Thyroid gland (tissue), 4 donors: ENCODE measurements around the gene MRPL50. TPM values are rescaled to one million over a fixed set of nuclear protein-coding genes. Genes with fewer than 3 reads are reported as not detected.
A peak's percentile ranks its signal among the peaks of the same experiment; 100 is the strongest.
"Not testable (repeated sequence)": the region's sequence is repeated elsewhere in the genome, so short reads cannot be mapped to it uniquely, and the experiment has no call there.

Experiments
- DNase-seq, 2 donors: peaks; one replicate each; pipeline ENCODE4 v3.0.0-alpha.2; 2019
- H3K27ac ChIP-seq, 3 donors: fragments of 200-600 bp; sonication (generic); 1 replicate in 2 of 3; 2 replicates in 1 of 3; pipeline ENCODE4 v1.5.1; 2016 to 2019; ENCODE audit warnings: mild to moderate bottlenecking in 1 of 3, moderate library complexity in 1 of 3
- H3K27me3 ChIP-seq: fragments of 200-600 bp; sonication (generic); one replicate; pipeline ENCODE4 v1.5.1; 2019
- H3K36me3 ChIP-seq, 2 donors: fragments of 200-600 bp; sonication (generic); one replicate each; pipeline ENCODE4 v1.5.1; 2016 to 2019
- H3K4me1 ChIP-seq, 2 donors: fragments of 200-600 bp; sonication (generic); one replicate each; pipeline ENCODE4 v1.5.1; 2017 to 2019
- H3K4me3 ChIP-seq, 3 donors: fragments of 200-600 bp; sonication (generic); replicated peaks in 1 of 3; 1 replicate in 2 of 3; 2 replicates in 1 of 3; pipeline ENCODE4 v1.5.1; 2016; ENCODE audit warnings: mild to moderate bottlenecking in 1 of 3
- H3K9me3 ChIP-seq: fragments of 200-600 bp; sonication (generic); one replicate; pipeline ENCODE4 v1.5.1; 2017
- POLR2A ChIP-seq, 2 donors: fragments of 450-650 bp; IDR thresholded peaks; one replicate each; pipeline ENCODE4 v1.6.1; 2017; ENCODE audit warnings: antibody characterized with exemption in 2 of 2, mild to moderate bottlenecking in 2 of 2, moderate library complexity in 1 of 2
- WGBS, 2 donors: methylation state at CpG; one replicate each; pipeline ENCODE4 v1.1.5; 2017; 5-methylcytosine and 5-hydroxymethylcytosine counted together
- intact Hi-C: fragments of 100-400 bp; cut with DNase I; formaldehyde crosslinking; loops from one replicate; pipeline ENCODE4 v1.15.1; 2023
- total RNA-seq, 4 donors: library from RNA; depleted of rRNA; stranded (reverse); fragments of >200 nt; gene quantifications; one replicate each; pipeline ENCODE4 v1.2.3, GENCODE V29; 2016
- TF ChIP-seq, protein P1 (sequence below), 6 experiments: fragments of 200-600 bp in 3 of 6; fragments of 450-650 bp in 3 of 6; sonication (generic) in 3 of 6; IDR thresholded peaks; one replicate each; pipeline ENCODE4 v1.5.1; 2016 to 2019; ENCODE audit warnings: antibody characterized with exemption in 6 of 6, mild to moderate bottlenecking in 2 of 6, inconsistent platforms in 1 of 6, moderate library complexity in 1 of 6

Gene MRPL50
- total RNA-seq, 4 donors from 2014 or later, result 12.5 to 17.4 (median 13.7) TPM

DNA sequence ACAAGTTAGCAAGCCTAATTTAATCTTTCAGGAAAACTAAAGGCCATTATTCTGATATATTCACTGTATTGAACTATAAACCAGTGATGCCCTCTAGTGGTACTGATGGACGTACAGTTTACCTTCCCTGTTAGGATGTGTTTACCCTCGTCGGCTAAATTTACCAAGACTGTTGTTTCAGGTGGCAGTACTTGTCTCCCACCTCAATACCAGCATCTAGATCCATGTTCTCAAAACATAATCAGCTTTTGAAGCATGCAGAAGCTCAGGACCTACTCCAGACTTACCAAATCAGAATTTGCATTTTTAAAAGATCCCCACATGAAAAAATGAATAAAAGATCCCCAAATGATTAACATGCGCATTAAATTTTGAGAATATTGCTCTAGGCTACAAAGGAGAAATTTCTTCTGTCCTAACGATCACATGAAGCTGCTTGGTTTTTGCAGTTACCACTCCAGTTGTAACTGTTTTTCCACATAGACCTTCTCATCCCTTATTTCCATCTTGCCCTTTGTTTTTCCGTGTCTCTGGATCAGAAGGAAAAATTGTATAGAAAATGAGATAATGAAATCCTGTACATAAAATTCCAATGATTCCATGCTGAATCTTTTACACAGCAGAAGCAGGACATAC lies 10.4 kb downstream of the MRPL50 start:
- 57 to 58% methylated on average over 6 of the region's 6 CpGs for WGBS, 2 donors
- H3K4me3 ChIP-seq, result no peak overlapping the region

DNA sequence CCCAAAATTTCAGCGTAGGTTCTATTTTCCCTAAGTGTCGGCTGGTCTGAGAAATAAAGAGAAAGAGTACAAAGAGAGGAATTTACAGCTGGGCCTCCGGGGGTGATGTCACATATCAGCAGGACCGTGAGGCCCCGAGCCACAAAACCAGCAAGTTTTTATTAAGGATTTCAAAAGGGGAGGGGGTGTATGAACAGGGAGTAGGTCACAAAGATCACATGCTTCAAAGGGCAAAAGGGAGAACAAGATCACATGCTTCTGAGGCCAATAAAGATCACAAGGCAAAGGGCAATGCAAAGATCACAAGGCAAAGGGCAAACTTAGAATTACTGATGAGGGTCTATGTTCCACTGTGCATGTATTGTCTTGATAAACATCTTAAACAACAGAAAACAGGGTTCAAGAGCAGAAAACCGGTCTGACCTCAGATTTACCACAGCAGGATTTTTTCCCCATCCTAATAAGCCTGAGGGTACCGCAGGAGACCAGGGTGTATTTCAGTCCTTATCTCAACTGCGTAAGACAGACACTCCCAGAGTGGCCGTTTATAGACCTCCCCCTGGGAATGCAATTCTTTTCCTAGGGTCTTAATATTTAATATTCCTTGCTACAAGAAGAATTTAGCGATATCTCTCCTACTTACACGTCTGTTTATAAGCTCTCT lies 13.4 kb downstream of the MRPL50 start, which contains the start of gene BAAT:
BAAT (minus strand) TSS at position 134 of the 664 bp plus-strand sequence. CDS start 13,602 bp downstream, outside the sequence.
- DNase-seq, H3K9me3 ChIP-seq, H3K4me3 ChIP-seq, intact Hi-C loops, H3K4me1 ChIP-seq, H3K27ac ChIP-seq, H3K27me3 ChIP-seq: not testable (repeated sequence)
- H3K36me3 ChIP-seq, result peaks cover 9 to 13% of the 10 kb centered on the region in 2 donors
- WGBS, 2 donors, result 94 to 95% methylated on average over 11 of the region's 11 CpGs

More for the DNA sequence above, 10.4 kb downstream of the MRPL50 start:
- Histone ChIP-seq H3K36me3 (peaks cover 10 to 16% of the 10 kb centered on the region in 2 donors), H3K4me1 (no peaks in the 10 kb centered on the region), H3K9me3 (no peaks in the 10 kb centered on the region), H3K27me3 (no peaks in the 10 kb centered on the region), H3K27ac (no peak overlapping the region)
- TF ChIP-seq, protein P1, sequence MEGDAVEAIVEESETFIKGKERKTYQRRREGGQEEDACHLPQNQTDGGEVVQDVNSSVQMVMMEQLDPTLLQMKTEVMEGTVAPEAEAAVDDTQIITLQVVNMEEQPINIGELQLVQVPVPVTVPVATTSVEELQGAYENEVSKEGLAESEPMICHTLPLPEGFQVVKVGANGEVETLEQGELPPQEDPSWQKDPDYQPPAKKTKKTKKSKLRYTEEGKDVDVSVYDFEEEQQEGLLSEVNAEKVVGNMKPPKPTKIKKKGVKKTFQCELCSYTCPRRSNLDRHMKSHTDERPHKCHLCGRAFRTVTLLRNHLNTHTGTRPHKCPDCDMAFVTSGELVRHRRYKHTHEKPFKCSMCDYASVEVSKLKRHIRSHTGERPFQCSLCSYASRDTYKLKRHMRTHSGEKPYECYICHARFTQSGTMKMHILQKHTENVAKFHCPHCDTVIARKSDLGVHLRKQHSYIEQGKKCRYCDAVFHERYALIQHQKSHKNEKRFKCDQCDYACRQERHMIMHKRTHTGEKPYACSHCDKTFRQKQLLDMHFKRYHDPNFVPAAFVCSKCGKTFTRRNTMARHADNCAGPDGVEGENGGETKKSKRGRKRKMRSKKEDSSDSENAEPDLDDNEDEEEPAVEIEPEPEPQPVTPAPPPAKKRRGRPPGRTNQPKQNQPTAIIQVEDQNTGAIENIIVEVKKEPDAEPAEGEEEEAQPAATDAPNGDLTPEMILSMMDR (IDR thresholded peaks at IDR 0.05), result peak in 3 of 6 experiments; percentile 36 to 48 (median 41)
- TF ChIP-seq POLR2A (IDR thresholded peaks at IDR 0.05), result no peak
- DNase-seq, result no peak
- intact Hi-C loops, result no loop called here

DNA sequence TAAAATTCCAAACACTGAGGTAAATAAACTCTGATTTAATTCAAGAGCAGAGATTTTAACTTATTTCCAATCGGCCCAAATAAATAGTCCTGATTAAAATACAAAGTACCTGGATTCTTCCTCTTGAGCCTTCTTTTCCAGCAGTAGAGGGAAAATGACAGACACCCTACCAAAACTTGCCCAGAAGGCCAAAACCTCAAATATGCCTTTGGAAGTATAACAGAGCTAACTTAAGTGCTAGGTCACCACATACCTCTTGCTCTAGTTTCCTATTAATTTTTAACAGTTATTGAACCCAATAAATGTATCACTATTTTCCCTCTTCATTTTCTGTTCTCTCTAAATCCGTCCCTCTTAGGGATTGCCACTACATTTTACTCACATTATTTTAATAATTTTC lies 15.1 kb downstream of the MRPL50 start:
- Histone ChIP-seq H3K27ac (no peak overlapping the region), H3K9me3 (no peaks in the 10 kb centered on the region), H3K4me1 (no peaks in the 10 kb centered on the region), H3K27me3 (no peaks in the 10 kb centered on the region), H3K4me3 (no peak overlapping the region), H3K36me3 (peaks cover 0 to 2% of the 10 kb centered on the region in 2 donors)
- no peak for DNase-seq
- 92 to 97% methylated on average over 2 of the region's 2 CpGs for WGBS, 2 donors
- TF ChIP-seq POLR2A (IDR thresholded peaks at IDR 0.05), result no peak
- TF ChIP-seq, protein P1 (IDR thresholded peaks at IDR 0.05), result no peak
- intact Hi-C loops, result no loop called here

DNA sequence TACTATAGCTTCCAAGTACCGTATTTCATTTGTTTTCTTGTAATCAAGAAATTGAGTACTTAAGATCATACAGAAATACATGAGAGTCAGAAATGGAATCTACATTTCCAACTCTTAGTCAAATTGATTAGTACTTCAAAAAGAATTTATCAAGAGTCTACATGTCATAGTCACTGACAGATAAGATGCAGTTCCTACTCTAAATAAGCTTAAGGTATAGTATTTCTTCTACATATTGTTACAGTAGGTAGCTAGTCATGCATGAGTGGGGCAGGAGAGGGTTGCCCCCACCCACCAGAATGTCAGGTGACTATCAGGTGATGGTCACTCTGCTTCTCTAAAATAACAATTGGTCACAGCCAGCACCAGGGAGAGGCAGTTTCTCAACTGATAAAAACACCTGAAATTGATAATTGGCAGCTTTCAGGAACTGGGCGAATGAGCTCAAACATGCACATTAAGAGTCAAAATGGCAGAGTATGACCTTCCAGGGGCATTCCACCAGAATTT lies 16.5 kb downstream of the MRPL50 start:
- Histone ChIP-seq H3K27ac (no peak overlapping the region), H3K36me3 (no peaks in the 10 kb centered on the region), H3K4me1 (no peaks in the 10 kb centered on the region), H3K4me3 (no peak overlapping the region), H3K9me3 (no peaks in the 10 kb centered on the region), H3K27me3 (no peaks in the 10 kb centered on the region)
- DNase-seq, result no peak
- no peak for TF ChIP-seq POLR2A (IDR thresholded peaks at IDR 0.05)
- TF ChIP-seq, protein P1 (IDR thresholded peaks at IDR 0.05), result no peak
- WGBS, 2 donors, result 78 to 80% methylated on average over 2 of the region's 2 CpGs
- intact Hi-C loops, result no loop called here

DNA sequence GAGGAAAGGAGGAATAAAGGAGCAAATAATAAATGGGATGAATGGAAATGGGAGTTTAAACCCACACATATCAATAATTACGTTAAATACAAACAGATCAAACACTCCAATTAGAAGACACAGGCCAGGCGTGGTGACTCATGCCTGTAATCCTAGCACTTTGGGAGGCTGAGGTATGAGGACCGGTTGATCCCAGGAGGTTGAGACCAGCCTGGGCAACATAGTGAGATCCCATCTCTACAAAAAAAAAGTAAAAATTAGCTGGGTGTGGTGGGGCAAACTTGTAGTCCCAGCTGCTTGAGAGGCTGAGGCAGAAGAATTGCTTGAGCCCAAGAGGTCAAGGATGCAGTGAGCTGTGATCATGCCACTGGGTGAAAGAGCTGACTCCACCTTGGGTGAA lies 17.3 kb downstream of the MRPL50 start:
- no peak overlapping the region for H3K4me3 ChIP-seq
- intact Hi-C loops, result no loop called here
- DNase-seq, result no peak
- H3K27ac ChIP-seq, result no peak overlapping the region
- TF ChIP-seq, protein P1 (IDR thresholded peaks at IDR 0.05), result no peak
- no peak for TF ChIP-seq POLR2A (IDR thresholded peaks at IDR 0.05)
- H3K36me3 ChIP-seq, result no peaks in the 10 kb centered on the region
- no peaks in the 10 kb centered on the region for H3K27me3 ChIP-seq
- no peaks in the 10 kb centered on the region for H3K4me1 ChIP-seq
- WGBS, 2 donors, result 93% methylated on average over 3 of the region's 3 CpGs
- H3K9me3 ChIP-seq, result no peaks in the 10 kb centered on the region
